GM12878 (cell line): ENCODE results near the gene HCFC1R1. TPM values are rescaled to one million over a fixed set of nuclear protein-coding genes. Genes with fewer than 3 reads are reported as not detected.

Source experiments
- ATAC-seq: fragments of 200-7000 bp; cut with Tn5 transposase; 3 replicates; pipeline ENCODE4 v1.9.1; 2020; ENCODE audit warnings: mild to moderate bottlenecking, moderate library complexity
- BruUV-seq: library from RNA; stranded (reverse); fragments of 400-500 nt; replicated peaks from 2 replicates; lab custom pipeline; 2021; lab: Mats Ljungman, UMichigan
- CTCF ChIA-PET: fragments of 300-600 bp; sonication (Branson Sonifier 250); formaldehyde crosslinking; extraction: SDS; loops from one replicate; lab custom pipeline; 2021; ENCODE audit warnings: inconsistent platforms; lab: Yijun Ruan, JAX
- POLR2A ChIA-PET: fragments of 350-600 bp; formaldehyde crosslinking; extraction: SDS; loops from one replicate; lab custom pipeline; 2021; ENCODE audit warnings: inconsistent platforms; lab: Charles Lee
- RAD21 ChIA-PET: fragments of 300-600 bp; sonication (Branson Sonifier 250); formaldehyde crosslinking; loops from one replicate; lab custom pipeline; 2023; ENCODE audit warnings: antibody characterized with exemption; ENCODE audit not compliant: unreplicated experiment; lab: Charles Lee
- SMC1A ChIA-PET: fragments of 300-600 bp; sonication (Branson Sonifier 250); formaldehyde crosslinking; loops from one replicate; lab custom pipeline; 2023; ENCODE audit not compliant: unreplicated experiment, uncharacterized antibody; lab: Charles Lee
- DNase-seq: peaks from one replicate; pipeline ENCODE4 v3.0.0-alpha.2; 2011; ENCODE audit warnings: low read depth, low spot score
- FAIRE-seq: peaks from 3 replicates; lab custom pipeline; 2011; peaks lifted over from hg19 to GRCh38; lab: Jason Lieb, UNC
- H2AFZ ChIP-seq: 2 replicates; pipeline ENCODE4 v1.6.0; 2011; ENCODE audit warnings: low read depth, low read length, control low read depth; ENCODE audit not compliant: control insufficient read depth
- H3K27ac ChIP-seq: 2 replicates; pipeline ENCODE4 v1.5.1; 2011; ENCODE audit warnings: control low read depth; ENCODE audit not compliant: control insufficient read depth, insufficient read depth
- H3K27me3 ChIP-seq, 2 experiments: replicated peaks in 1 of 2; 2 replicates each; pipeline versions ENCODE4 v1.6.0 to v1.6.1; 2011; ENCODE audit warnings: low read length in 1 of 2; ENCODE audit not compliant: control insufficient read depth in 2 of 2, insufficient read depth in 2 of 2
- H3K36me3 ChIP-seq, 2 experiments: 2 replicates each; pipeline ENCODE4 v1.5.1; 2011; ENCODE audit warnings: low read length in 1 of 2; ENCODE audit not compliant: control insufficient read depth in 2 of 2, insufficient read depth in 2 of 2
- H3K4me1 ChIP-seq: 2 replicates; pipeline ENCODE4 v1.6.1; 2011; ENCODE audit warnings: mild to moderate bottlenecking, low read length, moderate library complexity, mixed read lengths; ENCODE audit not compliant: control insufficient read depth, insufficient read depth
- H3K4me2 ChIP-seq: 2 replicates; pipeline ENCODE4 v1.6.0; 2011; ENCODE audit warnings: control low read depth; ENCODE audit not compliant: control insufficient read depth, insufficient read depth
- H3K4me3 ChIP-seq: fragments of 200-600 bp; sonication (generic); 2 replicates; pipeline ENCODE4 v1.5.1; 2016
- H3K79me2 ChIP-seq: 2 replicates; pipeline ENCODE4 v1.6.0; 2011; ENCODE audit warnings: low read length; ENCODE audit not compliant: control insufficient read depth, insufficient read depth
- H3K9ac ChIP-seq: 2 replicates; pipeline ENCODE4 v1.8.0; 2011; ENCODE audit warnings: low read length, control low read depth, mixed read lengths; ENCODE audit not compliant: control insufficient read depth, insufficient read depth
- H3K9me3 ChIP-seq: replicated peaks from 3 replicates; pipeline ENCODE4 v1.5.1; 2011; ENCODE audit warnings: mild to moderate bottlenecking, low read length; ENCODE audit not compliant: control insufficient read depth, insufficient read depth
- H4K20me1 ChIP-seq: 2 replicates; pipeline ENCODE4 v1.6.0; 2011; ENCODE audit not compliant: control insufficient read depth, insufficient read depth
- BMI1 ChIP-seq: fragments of 450-650 bp; IDR thresholded peaks from 2 replicates; pipeline ENCODE4 v1.6.1; 2016; ENCODE audit warnings: mild to moderate bottlenecking, moderate library complexity, borderline replicate concordance
- HCFC1 ChIP-seq: fragments of 150-350 bp; IDR thresholded peaks from 2 replicates; pipeline ENCODE4 v1.6.1; 2014; ENCODE audit warnings: low read length
- NR2C1 ChIP-seq: fragments of 450-650 bp; IDR thresholded peaks from 2 replicates; pipeline ENCODE4 v1.6.1; 2017; ENCODE audit warnings: antibody characterized with exemption, mild to moderate bottlenecking, moderate library complexity
- TBL1XR1 ChIP-seq: IDR thresholded peaks from 2 replicates; pipeline ENCODE4 v1.6.1; 2012; ENCODE audit warnings: low read depth, low read length, improper control_type of control experiment
- TCF3 ChIP-seq: IDR thresholded peaks from 2 replicates; pipeline ENCODE4 v1.6.1; 2012; ENCODE audit warnings: low read depth, mild to moderate bottlenecking, low read length, borderline replicate concordance; ENCODE audit not compliant: insufficient read depth
- WRNIP1 ChIP-seq: IDR thresholded peaks from 2 replicates; pipeline ENCODE4 v1.6.1; 2011; ENCODE audit warnings: low read depth, low read length, improper control_type of control experiment, borderline replicate concordance
- YBX1 ChIP-seq: fragments of 450-650 bp; IDR thresholded peaks from 2 replicates; pipeline ENCODE4 v1.6.1; 2016; ENCODE audit warnings: antibody characterized with exemption
- WGBS: methylation state at CpG from one replicate; pipeline ENCODE4 v1.1.6; 2016; ENCODE audit warnings: low lambda C conversion rate; ENCODE audit not compliant: insufficient replicate concordance, insufficient coverage; ENCODE audit errors: missing lambda C conversion rate; 5-methylcytosine and 5-hydroxymethylcytosine counted together
- in situ Hi-C: fragments of 300-500 bp; cut with MboI; formaldehyde crosslinking; loops from 9 replicates; pipeline ENCODE4 v1.14.3; 2018; ENCODE audit warnings: mixed read lengths
- intact Hi-C: fragments of 100-400 bp; cut with micrococcal nuclease; formaldehyde crosslinking; loops from one replicate; pipeline ENCODE4 v1.14.2; 2022; ENCODE audit not compliant: unreplicated experiment
- polyA plus RNA-seq, 11 experiments: library from polyadenylated mRNA; depleted of rRNA in 4 of 11; unstranded in 6 of 11; stranded (reverse) in 5 of 11; fragments of >200 nt; fragmentation: Nextera tagmentation in 4 of 11; fragmentation: Illumina TruSeq in 1 of 11; extraction: Ambion mirVana in 4 of 11; extraction: Trizol in 1 of 11; gene quantifications; 1 replicate in 1 of 11; 2 replicates in 10 of 11; pipeline versions ENCODE4 v1.2.1 to v1.2.3, GENCODE V29; 2011 to 2016; ENCODE audit warnings: inconsistent platforms in 2 of 11, missing spikeins in 2 of 11, low read depth in 1 of 11
- total RNA-seq, 4 experiments: library from RNA; depleted of rRNA in 3 of 4; stranded (reverse); fragments of >200 nt in 3 of 4; fragmentation: Illumina TruSeq in 1 of 4; extraction: Trizol in 1 of 4; gene quantifications; 2 replicates each; pipeline versions ENCODE4 v1.2.1 to v1.2.3, GENCODE V29; 2013 to 2021
- TF ChIP-seq, protein P1 (sequence below): fragments of 450-650 bp; IDR thresholded peaks from 2 replicates; pipeline ENCODE4 v1.6.1; 2018; ENCODE audit warnings: mild to moderate bottlenecking, low read depth, moderate library complexity; ENCODE audit not compliant: partially characterized antibody
- TF ChIP-seq, protein P2 (sequence below): fragments of 450-650 bp; IDR thresholded peaks from 2 replicates; pipeline ENCODE4 v1.6.1; 2017; ENCODE audit warnings: antibody characterized with exemption, mild to moderate bottlenecking, moderate library complexity
- TF ChIP-seq, protein P3 (sequence below): fragments of 450-650 bp; IDR thresholded peaks from 2 replicates; pipeline ENCODE4 v1.6.1; 2014; ENCODE audit warnings: mild to moderate bottlenecking
- TF ChIP-seq, protein P4 (sequence below): fragments of 450-650 bp; IDR thresholded peaks from 2 replicates; pipeline ENCODE4 v1.6.1; 2017; ENCODE audit warnings: borderline replicate concordance

HCFC1R1 gene
- total and polyA plus RNA-seq, 10 of the 15 experiments (the other 5 are each of a cell fraction or from before 2014, with no cell fraction given) = 2.8 to 42.5 (median 20.4) TPM

DNA sequence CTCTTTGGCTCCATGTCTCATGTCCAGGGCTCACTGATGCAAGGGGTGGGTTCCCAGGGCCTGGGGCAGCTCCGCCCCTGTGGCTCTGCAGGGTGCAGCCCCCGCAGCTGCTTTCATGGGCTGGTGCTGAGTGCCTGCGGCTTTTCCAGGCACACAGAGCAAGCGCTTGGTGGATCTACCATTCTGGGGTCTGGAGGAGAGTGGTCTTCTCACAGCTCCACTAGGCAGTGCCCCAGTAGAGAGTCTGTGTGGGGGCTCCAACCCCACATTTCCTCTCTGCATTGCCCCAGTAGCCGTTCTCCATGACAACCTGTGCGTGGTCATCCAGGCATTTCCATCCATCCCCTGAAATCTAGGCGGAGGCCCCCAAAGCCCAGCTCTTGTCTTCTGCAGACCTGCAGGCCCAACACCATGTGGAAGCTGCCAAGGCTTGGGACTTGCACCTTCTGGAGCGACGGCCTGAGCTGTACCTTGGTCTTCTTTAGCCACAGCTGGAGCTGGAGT, 46.9 kb upstream of the HCFC1R1 start:
- Histone ChIP-seq H4K20me1 (no peaks in the 10 kb centered on the region), H3K27me3 (no peaks in the 10 kb centered on the region), H2AFZ (no peak overlapping the region), H3K9me3 (no peaks in the 10 kb centered on the region), H3K4me3 (no peak overlapping the region), H3K36me3 (no peaks in the 10 kb centered on the region; a peak in 2 of 4 replicates), H3K27ac (no peak overlapping the region), H3K9ac (no peak overlapping the region), H3K79me2 (peaks cover 20% of the 10 kb centered on the region), H3K4me1 (peaks cover 35% of the 10 kb centered on the region), H3K4me2 (no peak overlapping the region)
- WGBS = 94% methylated on average over 9 of the region's 9 CpGs
- BruUV-seq = no TSS peak
- no peak for ATAC-seq
- in situ Hi-C loops (no loop called here), intact Hi-C loops (no loop called here)
- no peak for FAIRE-seq
- ChIA-PET SMC1A (interaction anchor here (0.6 to 0.7 kb wide), 2 partner anchors 18 to 59 kb away, joined by 3 read pairs; no protein-coding TSS in a partner anchor), RAD21 (no interaction called here), POLR2A (interaction anchor here (0.6 kb wide), 1 partner anchor 12 kb away, joined by 3 read pairs; no protein-coding TSS in a partner anchor), CTCF (interaction anchor here (0.6 kb wide), 1 partner anchor 23 kb away, joined by 3 read pairs; no protein-coding TSS in a partner anchor)
- no peak for DNase-seq
- TF ChIP-seq, protein P1, sequence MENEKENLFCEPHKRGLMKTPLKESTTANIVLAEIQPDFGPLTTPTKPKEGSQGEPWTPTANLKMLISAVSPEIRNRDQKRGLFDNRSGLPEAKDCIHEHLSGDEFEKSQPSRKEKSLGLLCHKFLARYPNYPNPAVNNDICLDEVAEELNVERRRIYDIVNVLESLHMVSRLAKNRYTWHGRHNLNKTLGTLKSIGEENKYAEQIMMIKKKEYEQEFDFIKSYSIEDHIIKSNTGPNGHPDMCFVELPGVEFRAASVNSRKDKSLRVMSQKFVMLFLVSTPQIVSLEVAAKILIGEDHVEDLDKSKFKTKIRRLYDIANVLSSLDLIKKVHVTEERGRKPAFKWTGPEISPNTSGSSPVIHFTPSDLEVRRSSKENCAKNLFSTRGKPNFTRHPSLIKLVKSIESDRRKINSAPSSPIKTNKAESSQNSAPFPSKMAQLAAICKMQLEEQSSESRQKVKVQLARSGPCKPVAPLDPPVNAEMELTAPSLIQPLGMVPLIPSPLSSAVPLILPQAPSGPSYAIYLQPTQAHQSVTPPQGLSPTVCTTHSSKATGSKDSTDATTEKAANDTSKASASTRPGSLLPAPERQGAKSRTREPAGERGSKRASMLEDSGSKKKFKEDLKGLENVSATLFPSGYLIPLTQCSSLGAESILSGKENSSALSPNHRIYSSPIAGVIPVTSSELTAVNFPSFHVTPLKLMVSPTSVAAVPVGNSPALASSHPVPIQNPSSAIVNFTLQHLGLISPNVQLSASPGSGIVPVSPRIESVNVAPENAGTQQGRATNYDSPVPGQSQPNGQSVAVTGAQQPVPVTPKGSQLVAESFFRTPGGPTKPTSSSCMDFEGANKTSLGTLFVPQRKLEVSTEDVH = no peak
- TF ChIP-seq TCF3 (no peak), NR2C1 (no peak), BMI1 (no peak), HCFC1 (no peak), YBX1 (no peak), WRNIP1 (no peak), TBL1XR1 (no peak)
- TF ChIP-seq, protein P2, sequence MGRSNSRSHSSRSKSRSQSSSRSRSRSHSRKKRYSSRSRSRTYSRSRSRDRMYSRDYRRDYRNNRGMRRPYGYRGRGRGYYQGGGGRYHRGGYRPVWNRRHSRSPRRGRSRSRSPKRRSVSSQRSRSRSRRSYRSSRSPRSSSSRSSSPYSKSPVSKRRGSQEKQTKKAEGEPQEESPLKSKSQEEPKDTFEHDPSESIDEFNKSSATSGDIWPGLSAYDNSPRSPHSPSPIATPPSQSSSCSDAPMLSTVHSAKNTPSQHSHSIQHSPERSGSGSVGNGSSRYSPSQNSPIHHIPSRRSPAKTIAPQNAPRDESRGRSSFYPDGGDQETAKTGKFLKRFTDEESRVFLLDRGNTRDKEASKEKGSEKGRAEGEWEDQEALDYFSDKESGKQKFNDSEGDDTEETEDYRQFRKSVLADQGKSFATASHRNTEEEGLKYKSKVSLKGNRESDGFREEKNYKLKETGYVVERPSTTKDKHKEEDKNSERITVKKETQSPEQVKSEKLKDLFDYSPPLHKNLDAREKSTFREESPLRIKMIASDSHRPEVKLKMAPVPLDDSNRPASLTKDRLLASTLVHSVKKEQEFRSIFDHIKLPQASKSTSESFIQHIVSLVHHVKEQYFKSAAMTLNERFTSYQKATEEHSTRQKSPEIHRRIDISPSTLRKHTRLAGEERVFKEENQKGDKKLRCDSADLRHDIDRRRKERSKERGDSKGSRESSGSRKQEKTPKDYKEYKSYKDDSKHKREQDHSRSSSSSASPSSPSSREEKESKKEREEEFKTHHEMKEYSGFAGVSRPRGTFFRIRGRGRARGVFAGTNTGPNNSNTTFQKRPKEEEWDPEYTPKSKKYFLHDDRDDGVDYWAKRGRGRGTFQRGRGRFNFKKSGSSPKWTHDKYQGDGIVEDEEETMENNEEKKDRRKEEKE = no peak
- TF ChIP-seq, protein P3, sequence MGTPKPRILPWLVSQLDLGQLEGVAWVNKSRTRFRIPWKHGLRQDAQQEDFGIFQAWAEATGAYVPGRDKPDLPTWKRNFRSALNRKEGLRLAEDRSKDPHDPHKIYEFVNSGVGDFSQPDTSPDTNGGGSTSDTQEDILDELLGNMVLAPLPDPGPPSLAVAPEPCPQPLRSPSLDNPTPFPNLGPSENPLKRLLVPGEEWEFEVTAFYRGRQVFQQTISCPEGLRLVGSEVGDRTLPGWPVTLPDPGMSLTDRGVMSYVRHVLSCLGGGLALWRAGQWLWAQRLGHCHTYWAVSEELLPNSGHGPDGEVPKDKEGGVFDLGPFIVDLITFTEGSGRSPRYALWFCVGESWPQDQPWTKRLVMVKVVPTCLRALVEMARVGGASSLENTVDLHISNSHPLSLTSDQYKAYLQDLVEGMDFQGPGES = no peak
- TF ChIP-seq, protein P4, sequence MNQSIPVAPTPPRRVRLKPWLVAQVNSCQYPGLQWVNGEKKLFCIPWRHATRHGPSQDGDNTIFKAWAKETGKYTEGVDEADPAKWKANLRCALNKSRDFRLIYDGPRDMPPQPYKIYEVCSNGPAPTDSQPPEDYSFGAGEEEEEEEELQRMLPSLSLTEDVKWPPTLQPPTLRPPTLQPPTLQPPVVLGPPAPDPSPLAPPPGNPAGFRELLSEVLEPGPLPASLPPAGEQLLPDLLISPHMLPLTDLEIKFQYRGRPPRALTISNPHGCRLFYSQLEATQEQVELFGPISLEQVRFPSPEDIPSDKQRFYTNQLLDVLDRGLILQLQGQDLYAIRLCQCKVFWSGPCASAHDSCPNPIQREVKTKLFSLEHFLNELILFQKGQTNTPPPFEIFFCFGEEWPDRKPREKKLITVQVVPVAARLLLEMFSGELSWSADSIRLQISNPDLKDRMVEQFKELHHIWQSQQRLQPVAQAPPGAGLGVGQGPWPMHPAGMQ = no peak
